ENCODE measurements around the gene PLCD4.

The PLCD4 gene

GRCh38 chr2:218607436-218608115 lies at the start of gene PLCD4:
TSS of gene PLCD4 (plus strand) at chr2:218607899. CDS start at chr2:218615740, 7,841 bp downstream.
- no peak for DNase-seq (ENCODE audit: low read depth in 2 of 2)

GRCh38 chr2:218557941-218558340 lies 49.8 kb upstream of the PLCD4 start:
- no peak for DNase-seq (ENCODE audit: low read depth in 2 of 2)

GRCh38 chr2:218558986-218559385 lies 48.7 kb upstream of the PLCD4 start:
- DNase-seq (ENCODE audit: low read depth in 2 of 2): no peak

- DNase-seq (ENCODE audit: low read depth in 2 of 2): no peak
Measured at GRCh38 chr2:218564056-218564455, 43.6 kb upstream of the PLCD4 start.

- DNase-seq (ENCODE audit: low read depth in 2 of 2): no peak
Measured at GRCh38 chr2:218566296-218566695, 41.4 kb upstream of the PLCD4 start.

- no peak for DNase-seq (ENCODE audit: low read depth in 2 of 2)
Measured at GRCh38 chr2:218567797-218568189, 39.9 kb upstream of the PLCD4 start.

- DNase-seq (ENCODE audit: low read depth in 2 of 2): peak; percentile 100
Measured at GRCh38 chr2:218568190-218569037, 39.3 kb upstream of the PLCD4 start, which contains the start of the genes CNOT9 and USP37. TSS of gene CNOT9 (plus strand) at chr2:218568839. CDS start at chr2:218568955, 116 bp downstream. TSS of gene USP37 (minus strand) at chr2:218568351. CDS start at chr2:218558653, 9,698 bp downstream.

- DNase-seq (ENCODE audit: low read depth in 2 of 2): peak; percentile 52 to 53
Measured at GRCh38 chr2:218569038-218569431, 38.7 kb upstream of the PLCD4 start.

- no peak for DNase-seq (ENCODE audit: low read depth in 2 of 2)
Measured at GRCh38 chr2:218569661-218570500, 37.8 kb upstream of the PLCD4 start.

- DNase-seq (ENCODE audit: low read depth in 2 of 2): no peak
Measured at GRCh38 chr2:218570850-218571249, 36.8 kb upstream of the PLCD4 start.

GRCh38 chr2:218576854-218577253 lies 30.8 kb upstream of the PLCD4 start:
- no peak for DNase-seq (ENCODE audit: low read depth in 2 of 2)

- DNase-seq (ENCODE audit: low read depth in 2 of 2): no peak
Measured at GRCh38 chr2:218577482-218578220, 30.0 kb upstream of the PLCD4 start.

- DNase-seq (ENCODE audit: low read depth in 2 of 2): no peak
Measured at GRCh38 chr2:218578272-218578877, 29.3 kb upstream of the PLCD4 start.

- no peak for DNase-seq (ENCODE audit: low read depth in 2 of 2)
Measured at GRCh38 chr2:218582076-218582475, 25.6 kb upstream of the PLCD4 start.

GRCh38 chr2:218583983-218584850 lies 23.5 kb upstream of the PLCD4 start:
- DNase-seq (ENCODE audit: low read depth in 2 of 2): no peak

GRCh38 chr2:218585541-218585940 lies 22.2 kb upstream of the PLCD4 start:
- DNase-seq (ENCODE audit: low read depth in 2 of 2): no peak

- no peak for DNase-seq (ENCODE audit: low read depth in 2 of 2)
Measured at GRCh38 chr2:218605432-218605831, 2.3 kb upstream of the PLCD4 start.

- no peak for DNase-seq (ENCODE audit: low read depth in 2 of 2)
Measured at GRCh38 chr2:218615868-218616315, 8.2 kb downstream of the PLCD4 start.

GRCh38 chr2:218618102-218618860 lies 10.6 kb downstream of the PLCD4 start:
- no peak for DNase-seq (ENCODE audit: low read depth in 2 of 2)

All from stimulated activated CD8-positive, alpha-beta memory T cell treated with anti-CD3 and anti-CD28 coated beads, Interleukin-2, amount 100 ng/mL, for 48 hours (primary cell).